ENCODE measurements around the gene C3orf20. TPM values are rescaled to one million over a fixed set of nuclear protein-coding genes. Genes with fewer than 3 reads are reported as not detected.

Gene C3orf20
- total and polyA plus RNA-seq, 9 of the 15 experiments (the other 6 are each of a cell fraction or from before 2014, with no cell fraction given), result 0.04 TPM; not detected in 8

DNA sequence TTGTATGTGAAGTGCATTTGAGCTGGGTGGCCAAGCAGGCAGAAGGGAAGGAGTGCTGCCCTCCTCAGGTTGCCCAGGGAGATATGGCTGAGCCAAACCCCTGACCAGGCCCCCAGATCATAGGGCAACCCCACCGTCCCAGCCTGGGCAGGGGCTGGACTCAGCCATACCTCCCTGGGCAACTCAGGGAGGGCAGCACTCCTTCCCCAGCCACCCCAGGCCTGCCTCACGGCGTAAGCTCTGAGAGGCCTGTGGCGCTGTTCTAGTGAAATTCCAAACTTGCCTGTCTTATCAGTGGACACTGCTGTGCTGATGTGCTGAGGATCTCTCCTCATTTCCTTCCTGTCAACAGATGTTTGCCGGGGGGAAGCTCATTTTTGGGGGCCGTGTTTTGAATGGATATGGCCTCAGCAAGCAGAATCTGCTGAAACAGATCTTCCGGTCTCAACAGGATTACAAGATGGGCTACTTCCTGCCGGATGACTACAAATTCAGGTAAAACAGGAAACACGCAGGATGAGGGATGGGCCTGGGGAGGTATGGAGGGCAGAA is 86.3 kb downstream of the C3orf20 start (continued):
- TF ChIP-seq, protein P1, sequence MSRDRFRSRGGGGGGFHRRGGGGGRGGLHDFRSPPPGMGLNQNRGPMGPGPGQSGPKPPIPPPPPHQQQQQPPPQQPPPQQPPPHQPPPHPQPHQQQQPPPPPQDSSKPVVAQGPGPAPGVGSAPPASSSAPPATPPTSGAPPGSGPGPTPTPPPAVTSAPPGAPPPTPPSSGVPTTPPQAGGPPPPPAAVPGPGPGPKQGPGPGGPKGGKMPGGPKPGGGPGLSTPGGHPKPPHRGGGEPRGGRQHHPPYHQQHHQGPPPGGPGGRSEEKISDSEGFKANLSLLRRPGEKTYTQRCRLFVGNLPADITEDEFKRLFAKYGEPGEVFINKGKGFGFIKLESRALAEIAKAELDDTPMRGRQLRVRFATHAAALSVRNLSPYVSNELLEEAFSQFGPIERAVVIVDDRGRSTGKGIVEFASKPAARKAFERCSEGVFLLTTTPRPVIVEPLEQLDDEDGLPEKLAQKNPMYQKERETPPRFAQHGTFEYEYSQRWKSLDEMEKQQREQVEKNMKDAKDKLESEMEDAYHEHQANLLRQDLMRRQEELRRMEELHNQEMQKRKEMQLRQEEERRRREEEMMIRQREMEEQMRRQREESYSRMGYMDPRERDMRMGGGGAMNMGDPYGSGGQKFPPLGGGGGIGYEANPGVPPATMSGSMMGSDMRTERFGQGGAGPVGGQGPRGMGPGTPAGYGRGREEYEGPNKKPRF (IDR thresholded peaks at IDR 0.05; ENCODE audit: low read depth, low read length), result no peak
- TF ChIP-seq BRCA1 (IDR thresholded peaks at IDR 0.05), result no peak
- TF ChIP-seq BRCA1 (CRISPR knock-in tag; IDR thresholded peaks at IDR 0.05), result no peak
- no peak for TF ChIP-seq ZNF3 (CRISPR knock-in tag; IDR thresholded peaks at IDR 0.05)
- TF ChIP-seq TAL1 (IDR thresholded peaks at IDR 0.05), result peak; percentile 72
- TF ChIP-seq HMGN3 (IDR thresholded peaks at IDR 0.05; ENCODE audit: borderline replicate concordance, extremely low read depth, insufficient read length, low read depth, low read length), result no peak
- TF ChIP-seq TEAD1 (CRISPR knock-in tag; IDR thresholded peaks at IDR 0.05), result peak in 1 of 2 experiments; percentile 63; a peak in 1 of 4 replicates
- TF ChIP-seq GABPA (tag; conservative IDR thresholded peaks at IDR 0.05; ENCODE audit: low read depth), result peak; percentile 84
- TF ChIP-seq, protein P2, sequence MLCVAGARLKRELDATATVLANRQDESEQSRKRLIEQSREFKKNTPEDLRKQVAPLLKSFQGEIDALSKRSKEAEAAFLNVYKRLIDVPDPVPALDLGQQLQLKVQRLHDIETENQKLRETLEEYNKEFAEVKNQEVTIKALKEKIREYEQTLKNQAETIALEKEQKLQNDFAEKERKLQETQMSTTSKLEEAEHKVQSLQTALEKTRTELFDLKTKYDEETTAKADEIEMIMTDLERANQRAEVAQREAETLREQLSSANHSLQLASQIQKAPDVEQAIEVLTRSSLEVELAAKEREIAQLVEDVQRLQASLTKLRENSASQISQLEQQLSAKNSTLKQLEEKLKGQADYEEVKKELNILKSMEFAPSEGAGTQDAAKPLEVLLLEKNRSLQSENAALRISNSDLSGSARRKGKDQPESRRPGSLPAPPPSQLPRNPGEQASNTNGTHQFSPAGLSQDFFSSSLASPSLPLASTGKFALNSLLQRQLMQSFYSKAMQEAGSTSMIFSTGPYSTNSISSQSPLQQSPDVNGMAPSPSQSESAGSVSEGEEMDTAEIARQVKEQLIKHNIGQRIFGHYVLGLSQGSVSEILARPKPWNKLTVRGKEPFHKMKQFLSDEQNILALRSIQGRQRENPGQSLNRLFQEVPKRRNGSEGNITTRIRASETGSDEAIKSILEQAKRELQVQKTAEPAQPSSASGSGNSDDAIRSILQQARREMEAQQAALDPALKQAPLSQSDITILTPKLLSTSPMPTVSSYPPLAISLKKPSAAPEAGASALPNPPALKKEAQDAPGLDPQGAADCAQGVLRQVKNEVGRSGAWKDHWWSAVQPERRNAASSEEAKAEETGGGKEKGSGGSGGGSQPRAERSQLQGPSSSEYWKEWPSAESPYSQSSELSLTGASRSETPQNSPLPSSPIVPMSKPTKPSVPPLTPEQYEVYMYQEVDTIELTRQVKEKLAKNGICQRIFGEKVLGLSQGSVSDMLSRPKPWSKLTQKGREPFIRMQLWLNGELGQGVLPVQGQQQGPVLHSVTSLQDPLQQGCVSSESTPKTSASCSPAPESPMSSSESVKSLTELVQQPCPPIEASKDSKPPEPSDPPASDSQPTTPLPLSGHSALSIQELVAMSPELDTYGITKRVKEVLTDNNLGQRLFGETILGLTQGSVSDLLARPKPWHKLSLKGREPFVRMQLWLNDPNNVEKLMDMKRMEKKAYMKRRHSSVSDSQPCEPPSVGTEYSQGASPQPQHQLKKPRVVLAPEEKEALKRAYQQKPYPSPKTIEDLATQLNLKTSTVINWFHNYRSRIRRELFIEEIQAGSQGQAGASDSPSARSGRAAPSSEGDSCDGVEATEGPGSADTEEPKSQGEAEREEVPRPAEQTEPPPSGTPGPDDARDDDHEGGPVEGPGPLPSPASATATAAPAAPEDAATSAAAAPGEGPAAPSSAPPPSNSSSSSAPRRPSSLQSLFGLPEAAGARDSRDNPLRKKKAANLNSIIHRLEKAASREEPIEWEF (CRISPR knock-in tag; IDR thresholded peaks at IDR 0.05), result no peak
- peak; percentile 45; the same call in 1 of the 2 replicates for TF ChIP-seq ZNF584 (CRISPR knock-in tag; IDR thresholded peaks at IDR 0.05; ENCODE audit: low read depth)
- TF ChIP-seq HDAC3 (IDR thresholded peaks at IDR 0.05; ENCODE audit: borderline replicate concordance, partially characterized antibody), result no peak
- TF ChIP-seq RBM14 (IDR thresholded peaks at IDR 0.05; ENCODE audit: borderline replicate concordance, insufficient read depth, low read depth, low read length), result no peak
- TF ChIP-seq, protein P3, sequence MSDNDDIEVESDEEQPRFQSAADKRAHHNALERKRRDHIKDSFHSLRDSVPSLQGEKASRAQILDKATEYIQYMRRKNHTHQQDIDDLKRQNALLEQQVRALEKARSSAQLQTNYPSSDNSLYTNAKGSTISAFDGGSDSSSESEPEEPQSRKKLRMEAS (CRISPR knock-in tag; IDR thresholded peaks at IDR 0.05), result no peak
- no peak for TF ChIP-seq ZSCAN29 (IDR thresholded peaks at IDR 0.05)
- TF ChIP-seq ERF (CRISPR knock-in tag; IDR thresholded peaks at IDR 0.05), result 0 out of 2 replicates have a peak, but pooled peaks have one; percentile 26
- TF ChIP-seq, protein P4, sequence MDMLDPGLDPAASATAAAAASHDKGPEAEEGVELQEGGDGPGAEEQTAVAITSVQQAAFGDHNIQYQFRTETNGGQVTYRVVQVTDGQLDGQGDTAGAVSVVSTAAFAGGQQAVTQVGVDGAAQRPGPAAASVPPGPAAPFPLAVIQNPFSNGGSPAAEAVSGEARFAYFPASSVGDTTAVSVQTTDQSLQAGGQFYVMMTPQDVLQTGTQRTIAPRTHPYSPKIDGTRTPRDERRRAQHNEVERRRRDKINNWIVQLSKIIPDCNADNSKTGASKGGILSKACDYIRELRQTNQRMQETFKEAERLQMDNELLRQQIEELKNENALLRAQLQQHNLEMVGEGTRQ (CRISPR knock-in tag; IDR thresholded peaks at IDR 0.05), result no peak
- no peak for TF ChIP-seq KDM5B (IDR thresholded peaks at IDR 0.05; ENCODE audit: insufficient replicate concordance, low read depth, low read length)
- TF ChIP-seq EP300 (IDR thresholded peaks at IDR 0.05; ENCODE audit: low read length), result peak; percentile 33; the same call in 1 of the 2 replicates
